ENCODE results near the gene ANHX.

- no peak for TF ChIP-seq CTCF (conservative IDR thresholded peaks at IDR 0.05; ENCODE audit: low read depth, low read length)
- TF ChIP-seq EZH2 (IDR thresholded peaks at IDR 0.05; ENCODE audit: borderline replicate concordance, low read depth, low read length, poor library complexity, severe bottlenecking) = no peak
Observed at GRCh38 chr12:133202493-133203343, 33.0 kb downstream of the ANHX start.
